Ectodermal cell (in vitro differentiated cells): ENCODE data around the gene OSTM1.

Experiments
- H3K27ac ChIP-seq: 2 replicates; pipeline ENCODE4 v1.7.0; 2013; ENCODE audit warnings: mild to moderate bottlenecking, low read depth, low read length; ENCODE audit not compliant: insufficient read depth, poor library complexity, severe bottlenecking
- H3K27me3 ChIP-seq: 2 replicates; pipeline ENCODE4 v1.7.0; 2013; ENCODE audit warnings: mild to moderate bottlenecking, low read length; ENCODE audit not compliant: insufficient read depth, control insufficient read depth, poor library complexity, severe bottlenecking
- H3K36me3 ChIP-seq: one replicate; pipeline ENCODE4 v1.7.0; 2013; ENCODE audit warnings: low read length; ENCODE audit not compliant: control insufficient read depth, insufficient read depth
- H3K4me1 ChIP-seq: one replicate; pipeline ENCODE4 v1.7.0; 2013; ENCODE audit warnings: low read length; ENCODE audit not compliant: control insufficient read depth, insufficient read depth
- H3K4me3 ChIP-seq: 2 replicates; pipeline ENCODE4 v1.7.0; 2013; ENCODE audit warnings: low read depth, low read length, control low read depth; ENCODE audit not compliant: insufficient read depth
- H3K9me3 ChIP-seq: 2 replicates; pipeline ENCODE4 v1.7.0; 2013; ENCODE audit warnings: mild to moderate bottlenecking, low read length, moderate library complexity; ENCODE audit not compliant: control insufficient read depth
- WGBS, 2 experiments: methylation state at CpG; one replicate each; pipeline ENCODE4 v1.1.7; 2013; ENCODE audit warnings: missing lambda C conversion rate in 2 of 2; 5-methylcytosine and 5-hydroxymethylcytosine counted together

OSTM1 gene

GRCh38 chr6:108071736-108072276 lies 2.7 kb downstream of the OSTM1 start:
- Histone ChIP-seq H3K4me3 (no peak overlapping the region), H3K27ac (no peak overlapping the region), H3K4me1 (peaks cover 8% of the 10 kb centered on the region), H3K36me3 (no peaks in the 10 kb centered on the region), H3K9me3 (no peaks in the 10 kb centered on the region), H3K27me3 (no peaks in the 10 kb centered on the region)
- WGBS, 2 experiments, result 71% methylated on average over 3 of the region's 3 CpGs; no CpG with 5 or more reads in 1 of the 2 experiments

GRCh38 chr6:108068618-108069017 lies 5.9 kb downstream of the OSTM1 start:
- Histone ChIP-seq H3K27ac (no peak overlapping the region), H3K27me3 (no peaks in the 10 kb centered on the region), H3K4me3 (no peak overlapping the region), H3K9me3 (no peaks in the 10 kb centered on the region), H3K4me1 (peaks cover 2% of the 10 kb centered on the region), H3K36me3 (no peaks in the 10 kb centered on the region)
- 85 to 91% methylated on average over 2 of the region's 2 CpGs for WGBS, 2 experiments

- Histone ChIP-seq H3K27ac (no peak overlapping the region), H3K4me3 (no peak overlapping the region), H3K4me1 (no peaks in the 10 kb centered on the region), H3K27me3 (no peaks in the 10 kb centered on the region), H3K36me3 (no peaks in the 10 kb centered on the region), H3K9me3 (no peaks in the 10 kb centered on the region)
- whole genome bisulfite sequencing, 2 experiments, result 90 to 92% methylated on average over 3 of the region's 3 CpGs
Observed at GRCh38 chr6:108068182-108068581, 6.4 kb downstream of the OSTM1 start.

GRCh38 chr6:108052706-108053105 lies 21.8 kb downstream of the OSTM1 start:
- Histone ChIP-seq H3K4me3 (no peak overlapping the region), H3K36me3 (no peaks in the 10 kb centered on the region), H3K27me3 (no peaks in the 10 kb centered on the region), H3K4me1 (no peaks in the 10 kb centered on the region), H3K9me3 (no peaks in the 10 kb centered on the region), H3K27ac (no peak overlapping the region)
- WGBS, 2 experiments, result 95 to 96% methylated on average over 2 of the region's 2 CpGs

- Histone ChIP-seq H3K27me3 (no peaks in the 10 kb centered on the region), H3K4me1 (no peaks in the 10 kb centered on the region), H3K27ac (no peak overlapping the region), H3K9me3 (no peaks in the 10 kb centered on the region), H3K36me3 (no peaks in the 10 kb centered on the region), H3K4me3 (no peak overlapping the region)
Observed at GRCh38 chr6:108051481-108051880, 23.1 kb downstream of the OSTM1 start.

GRCh38 chr6:108039681-108040080 lies 34.9 kb downstream of the OSTM1 start:
- Histone ChIP-seq H3K27me3 (no peaks in the 10 kb centered on the region), H3K4me3 (no peak overlapping the region), H3K4me1 (no peaks in the 10 kb centered on the region), H3K9me3 (no peaks in the 10 kb centered on the region), H3K36me3 (no peaks in the 10 kb centered on the region), H3K27ac (no peak overlapping the region)
- WGBS, 2 experiments, result 91 to 93% methylated on average over 8 of the region's 8 CpGs

- Histone ChIP-seq H3K36me3 (no peaks in the 10 kb centered on the region), H3K4me1 (no peaks in the 10 kb centered on the region), H3K9me3 (no peaks in the 10 kb centered on the region), H3K27ac (no peak overlapping the region), H3K4me3 (no peak overlapping the region), H3K27me3 (peaks cover 4% of the 10 kb centered on the region)
- 84 to 91% methylated on average over 4 of the region's 4 CpGs for WGBS, 2 experiments
Observed at GRCh38 chr6:108036884-108037283, 37.7 kb downstream of the OSTM1 start.

- H3K36me3 ChIP-seq, result no peaks in the 10 kb centered on the region
- H3K4me3 ChIP-seq, result no peak overlapping the region
- no peaks in the 10 kb centered on the region for H3K9me3 ChIP-seq
- H3K27ac ChIP-seq, result no peak overlapping the region
- no peaks in the 10 kb centered on the region for H3K4me1 ChIP-seq
- H3K27me3 ChIP-seq, result peaks cover 13% of the 10 kb centered on the region
- WGBS, 2 experiments, result 95% methylated on average over 10 of the region's 10 CpGs
Observed at GRCh38 chr6:108031968-108032367, 42.6 kb downstream of the OSTM1 start.

- Histone ChIP-seq H3K27ac (no peak overlapping the region), H3K4me1 (no peaks in the 10 kb centered on the region), H3K36me3 (no peaks in the 10 kb centered on the region), H3K27me3 (peaks cover 13% of the 10 kb centered on the region), H3K4me3 (no peak overlapping the region), H3K9me3 (no peaks in the 10 kb centered on the region)
- 91 to 94% methylated on average over 1 of the region's 1 CpG for WGBS, 2 experiments
Observed at GRCh38 chr6:108030211-108030610, 44.3 kb downstream of the OSTM1 start.

- WGBS, 2 experiments, result 79 to 86% methylated on average over 6 of the region's 6 CpGs
- Histone ChIP-seq H3K9me3 (no peaks in the 10 kb centered on the region), H3K4me1 (no peaks in the 10 kb centered on the region), H3K4me3 (no peak overlapping the region), H3K36me3 (no peaks in the 10 kb centered on the region), H3K27ac (no peak overlapping the region), H3K27me3 (peaks cover 13% of the 10 kb centered on the region)
Observed at GRCh38 chr6:108029226-108029921, 45.2 kb downstream of the OSTM1 start.
